HG02870 (cell line): ENCODE results near the gene SAP30.

Experiments
- ATAC-seq: cut with Tn5 transposase; IDR thresholded peaks from one replicate; pipeline ENCODE4 v1.9.1; 2021; ENCODE audit warnings: mild to moderate bottlenecking, moderate library complexity; ENCODE audit not compliant: unreplicated experiment

Gene SAP30

DNA sequence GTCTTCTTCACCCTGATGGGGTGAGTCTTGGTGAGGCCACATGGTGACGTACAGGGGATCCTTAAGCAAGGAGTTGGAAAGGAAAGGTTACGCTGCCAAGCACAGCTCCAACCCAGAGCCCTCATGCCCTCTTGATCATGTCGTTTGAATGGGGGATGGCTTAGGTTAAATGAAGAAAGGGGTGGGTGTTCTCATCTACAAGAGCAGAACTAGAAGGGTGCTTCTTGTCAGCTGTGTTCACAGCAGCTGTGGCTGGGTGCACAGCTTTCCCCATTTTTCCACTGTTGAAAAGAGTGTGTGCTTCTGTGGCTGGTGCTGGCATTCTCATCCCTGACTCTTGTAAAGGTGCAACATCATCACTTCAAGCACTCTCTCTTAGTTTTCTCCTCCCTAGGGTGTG lies 43.7 kb downstream of the SAP30 start:
- no peak for ATAC-seq

DNA sequence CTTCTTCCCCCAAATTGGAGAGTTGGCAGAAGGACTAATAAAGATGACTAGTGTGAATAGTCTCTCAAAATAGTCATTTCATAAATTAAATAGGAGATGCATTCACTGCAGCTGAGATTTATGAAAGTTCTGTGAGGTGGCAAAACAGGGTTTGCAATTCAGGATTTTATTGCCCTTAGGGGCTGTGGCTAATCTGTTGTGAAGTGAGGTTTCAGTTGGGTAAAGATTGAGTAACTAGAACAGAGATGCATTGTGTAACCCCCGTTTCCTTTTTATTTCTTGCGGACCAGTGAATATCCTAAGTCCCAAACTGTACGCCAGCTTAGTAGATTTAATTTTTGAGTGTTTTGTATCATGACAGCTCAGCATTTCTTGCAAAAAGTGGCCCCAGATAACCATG lies 44.3 kb downstream of the SAP30 start:
- ATAC-seq, result no peak

DNA sequence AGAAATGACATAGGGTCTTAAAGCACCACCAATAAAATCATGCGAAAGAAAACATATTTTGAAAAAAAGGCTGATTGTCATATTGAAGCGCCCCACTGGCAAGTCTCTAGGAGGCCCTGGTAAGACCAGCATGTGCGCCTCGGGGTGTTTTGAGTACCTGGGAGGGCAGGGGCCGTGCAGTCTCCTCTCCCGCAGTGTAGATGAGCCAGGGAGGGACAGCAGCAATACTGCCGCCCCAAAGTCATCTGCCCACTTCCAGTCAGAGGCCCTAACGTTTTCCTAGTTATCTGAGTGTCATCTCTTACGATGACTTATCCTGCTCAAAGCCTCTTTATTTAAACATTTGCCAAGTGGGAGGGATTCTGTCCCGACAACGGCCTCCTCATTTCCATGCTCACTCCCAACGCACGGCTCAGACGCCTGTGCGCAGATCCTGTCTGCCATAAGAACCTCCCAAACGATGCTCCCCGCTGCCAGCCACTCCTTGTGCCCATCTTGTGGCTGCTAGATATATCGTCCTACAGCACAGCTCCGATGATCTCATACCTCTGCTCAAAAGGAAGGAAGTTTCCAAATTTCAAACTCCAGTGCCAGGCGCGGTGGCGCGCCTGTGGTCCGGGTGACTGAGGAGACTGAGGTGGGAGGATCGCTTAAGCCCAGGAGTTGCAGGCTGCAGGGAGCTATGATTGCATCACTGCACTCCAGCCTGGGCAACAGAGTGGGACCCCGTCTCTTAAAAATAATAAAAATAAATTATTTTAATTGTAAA lies 45.3 kb downstream of the SAP30 start:
- no peak for ATAC-seq

DNA sequence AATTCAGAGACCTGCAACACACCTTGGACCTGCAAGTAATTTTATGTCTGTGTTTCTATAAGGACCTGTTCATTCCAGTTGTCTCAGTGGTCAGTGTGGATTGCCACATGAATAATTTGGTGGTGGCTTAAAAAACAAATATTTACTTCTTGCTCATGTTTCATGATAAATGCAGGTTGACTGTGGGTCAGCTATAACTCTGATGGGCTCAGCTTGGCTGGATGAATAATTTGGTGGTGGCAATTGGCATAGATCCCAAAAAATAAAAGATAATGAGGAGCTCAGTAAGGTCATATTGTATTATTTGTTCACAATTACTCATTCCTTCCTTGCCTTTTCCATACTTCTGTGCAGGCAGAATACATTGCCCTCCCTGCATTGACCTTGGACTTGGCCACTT lies 47.1 kb downstream of the SAP30 start:
- no peak for ATAC-seq

DNA sequence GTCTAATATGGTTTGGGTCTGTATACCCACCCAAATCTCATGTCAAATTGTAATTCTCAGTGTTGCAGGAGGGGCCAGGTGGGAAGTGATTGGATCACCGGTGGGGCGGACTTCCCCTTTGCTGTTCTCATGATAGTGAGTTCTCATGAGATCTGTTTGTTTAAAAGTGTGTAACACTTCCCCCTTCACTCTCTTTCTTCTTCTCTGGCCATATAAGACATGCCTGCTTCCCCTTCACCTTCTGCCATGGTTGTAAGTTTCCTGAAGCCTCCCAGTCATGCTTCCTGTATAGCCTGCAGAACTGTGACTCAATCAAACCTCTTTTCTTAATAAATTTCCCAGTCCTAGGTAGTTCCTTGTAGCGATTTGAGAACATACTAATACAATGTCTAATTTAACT lies 47.9 kb downstream of the SAP30 start:
- ATAC-seq, result no peak

DNA sequence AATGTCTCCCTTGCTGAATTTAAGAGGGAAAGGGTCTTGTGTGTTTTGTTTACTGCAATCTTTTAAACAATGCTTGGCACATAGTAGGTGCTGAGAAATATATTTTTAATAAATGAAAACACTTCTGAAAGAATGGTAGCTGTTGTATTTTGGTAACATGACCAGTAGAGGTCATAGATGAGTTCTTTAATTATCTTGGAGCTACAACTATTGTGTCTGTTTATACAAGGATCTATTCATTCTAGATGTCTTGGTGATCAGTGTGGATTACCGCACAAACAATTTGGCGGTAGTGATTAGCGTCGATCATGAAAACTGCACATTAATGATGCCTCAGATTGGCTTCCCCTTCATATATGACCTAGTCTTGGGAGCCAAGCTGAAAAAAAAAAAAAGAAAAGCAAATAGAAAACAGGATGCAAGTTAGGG lies 49.6 kb downstream of the SAP30 start:
- peak; percentile 55 for ATAC-seq

DNA sequence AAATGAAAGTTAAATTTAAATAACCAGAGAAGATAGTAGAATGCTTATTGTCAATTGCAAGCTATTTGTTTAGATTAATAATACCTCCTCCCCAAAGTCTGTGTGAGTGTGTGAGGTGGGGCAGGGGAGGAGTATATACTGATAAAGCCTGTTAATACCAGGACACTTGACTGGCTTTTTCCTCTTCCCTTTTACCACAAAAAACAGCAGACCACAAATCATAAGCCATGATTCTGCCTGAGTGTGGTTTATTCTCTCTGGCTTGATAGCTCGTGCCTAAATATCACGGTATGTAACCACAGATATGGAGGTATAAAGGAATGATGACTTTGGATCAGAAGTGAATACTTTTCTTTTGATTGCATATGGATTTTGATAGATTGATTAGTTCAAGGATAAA lies 50.0 kb downstream of the SAP30 start:
- no peak for ATAC-seq

DNA sequence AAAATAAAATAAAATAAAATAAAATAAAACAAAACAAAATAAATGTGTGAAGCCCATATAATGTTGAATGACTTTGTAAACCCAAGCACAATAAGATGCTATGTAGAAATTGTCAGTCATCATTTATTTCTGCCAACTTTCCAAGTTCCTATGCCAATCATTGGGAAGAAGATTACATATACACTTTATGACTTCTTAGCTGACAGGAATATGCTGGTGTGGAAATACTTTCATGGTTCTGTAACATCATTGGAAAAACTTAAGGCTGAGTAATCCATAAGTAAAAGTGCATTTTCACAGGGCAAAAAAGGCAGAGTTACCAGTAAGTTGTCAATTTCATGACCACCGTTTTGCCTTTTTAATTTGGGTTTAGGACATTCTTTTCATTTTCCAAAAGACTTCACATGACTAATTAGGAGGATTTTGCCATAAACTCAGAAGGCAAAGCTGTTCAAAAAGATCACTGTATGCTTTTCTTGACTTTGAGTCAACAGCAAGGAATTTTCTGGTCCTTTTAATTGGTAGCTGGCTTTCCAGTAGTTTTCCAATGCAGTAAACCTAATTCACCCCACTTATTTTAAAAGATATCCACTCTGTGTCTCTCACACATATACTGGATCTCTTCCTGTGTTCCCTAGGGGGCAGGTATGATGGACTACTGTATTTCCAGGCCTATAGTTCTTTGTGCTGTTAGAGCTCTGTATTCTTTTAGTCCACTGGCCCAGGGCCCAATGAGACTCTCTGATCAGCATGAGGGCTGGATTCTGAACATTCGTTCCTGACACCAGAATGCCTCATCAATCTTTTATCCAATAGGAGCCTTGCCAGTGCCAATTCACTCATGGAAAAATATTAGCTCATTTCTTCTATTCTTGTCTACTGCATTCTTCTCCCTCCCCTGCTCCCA lies 54.4 kb downstream of the SAP30 start:
- ATAC-seq, result no peak

DNA sequence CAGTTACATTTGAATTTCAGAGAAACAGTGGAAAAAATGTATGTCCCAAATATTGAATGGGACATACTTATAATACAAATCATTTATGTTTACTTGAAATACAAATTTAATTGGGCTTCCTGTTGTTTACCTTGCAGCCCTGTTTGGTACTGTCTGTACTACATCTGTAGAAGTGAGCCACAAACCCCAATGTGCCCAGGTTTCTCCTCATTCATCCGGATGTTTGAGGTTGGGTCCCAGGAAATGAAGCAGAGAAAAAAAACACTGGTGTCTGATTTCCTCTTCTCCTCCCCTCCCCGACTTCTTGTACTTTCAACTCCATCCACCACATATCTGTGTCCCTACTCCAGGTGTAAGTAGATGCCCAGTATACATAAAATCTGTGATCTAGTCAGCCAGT lies 55.3 kb downstream of the SAP30 start:
- ATAC-seq, result no peak
